DMS79 (cell line): ENCODE measurements around the gene DNTT.

Experiments
- DNase-seq: peaks from one replicate; lab custom pipeline; 2025; lab: John Stamatoyannopoulos, UW

The DNTT gene

GRCh38 chr10:96309628-96310320 lies 5.5 kb downstream of the DNTT start:
- DNase-seq = no peak

- DNase-seq = no peak
These were observed 6.1 kb downstream of the DNTT start for GRCh38 chr10:96310321-96310669.

DNA sequence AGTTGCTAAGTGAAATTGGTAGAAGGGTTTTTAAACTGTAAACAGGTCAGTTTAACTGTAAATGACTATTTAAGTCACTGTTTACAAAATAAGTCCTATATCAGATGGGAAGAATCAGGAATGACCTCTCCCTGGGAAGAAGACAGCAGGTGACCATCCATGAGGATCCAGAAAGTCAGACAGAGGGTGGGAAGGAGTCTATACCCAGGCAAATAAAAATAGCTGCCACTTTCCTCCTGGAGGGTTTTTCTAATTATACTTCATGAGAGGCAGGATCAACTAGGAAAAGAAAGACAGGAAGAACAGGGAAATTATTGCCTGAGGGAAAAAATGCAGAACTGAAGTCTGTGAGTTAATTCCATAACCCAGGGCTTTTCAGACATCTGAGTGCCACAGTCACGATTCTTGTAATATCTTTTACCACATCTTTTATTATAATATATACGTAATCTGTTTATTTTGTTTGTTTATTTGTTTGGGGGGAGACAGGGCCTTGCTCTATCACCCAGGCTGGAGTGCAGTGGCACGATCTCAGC lies 7.0 kb downstream of the DNTT start:
- no peak for DNase-seq

- DNase-seq = no peak
These were observed 9.1 kb downstream of the DNTT start for GRCh38 chr10:96313344-96313743.

DNA sequence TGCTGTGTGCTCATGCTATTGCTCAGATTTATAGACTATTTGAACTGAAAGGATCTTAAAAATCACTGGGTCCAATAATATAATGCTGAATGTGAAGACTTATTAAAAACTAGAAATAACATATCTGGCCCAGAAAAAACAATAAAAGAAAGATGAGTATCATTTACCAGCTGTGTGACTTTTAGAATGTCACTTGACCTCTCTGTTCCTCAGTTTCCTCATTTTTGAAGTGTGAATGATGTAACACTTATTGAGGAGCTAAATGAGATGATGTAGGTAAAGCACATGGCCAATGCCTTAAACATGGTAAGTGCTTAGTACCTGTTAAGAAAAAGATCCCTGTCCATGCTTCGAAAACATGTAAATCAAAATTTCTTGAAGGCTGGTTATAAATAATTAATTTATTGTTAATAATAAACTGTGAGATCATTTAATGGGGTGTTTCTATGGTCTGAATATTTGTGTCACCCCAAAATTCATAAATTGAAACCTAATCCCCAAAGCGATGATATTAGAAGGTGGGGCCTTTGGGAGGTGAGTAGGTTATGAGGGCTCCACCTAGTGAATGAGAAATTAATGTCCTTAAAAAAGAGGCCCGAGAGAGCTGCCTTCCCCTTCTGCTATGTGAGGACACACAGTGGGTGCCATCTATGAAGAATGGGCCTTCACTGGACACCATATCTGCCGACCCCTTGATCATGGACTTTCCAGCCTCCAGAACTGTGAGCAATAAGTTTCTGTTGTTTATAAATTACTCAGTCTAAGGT lies 13.0 kb downstream of the DNTT start:
- DNase-seq = no peak

DNA sequence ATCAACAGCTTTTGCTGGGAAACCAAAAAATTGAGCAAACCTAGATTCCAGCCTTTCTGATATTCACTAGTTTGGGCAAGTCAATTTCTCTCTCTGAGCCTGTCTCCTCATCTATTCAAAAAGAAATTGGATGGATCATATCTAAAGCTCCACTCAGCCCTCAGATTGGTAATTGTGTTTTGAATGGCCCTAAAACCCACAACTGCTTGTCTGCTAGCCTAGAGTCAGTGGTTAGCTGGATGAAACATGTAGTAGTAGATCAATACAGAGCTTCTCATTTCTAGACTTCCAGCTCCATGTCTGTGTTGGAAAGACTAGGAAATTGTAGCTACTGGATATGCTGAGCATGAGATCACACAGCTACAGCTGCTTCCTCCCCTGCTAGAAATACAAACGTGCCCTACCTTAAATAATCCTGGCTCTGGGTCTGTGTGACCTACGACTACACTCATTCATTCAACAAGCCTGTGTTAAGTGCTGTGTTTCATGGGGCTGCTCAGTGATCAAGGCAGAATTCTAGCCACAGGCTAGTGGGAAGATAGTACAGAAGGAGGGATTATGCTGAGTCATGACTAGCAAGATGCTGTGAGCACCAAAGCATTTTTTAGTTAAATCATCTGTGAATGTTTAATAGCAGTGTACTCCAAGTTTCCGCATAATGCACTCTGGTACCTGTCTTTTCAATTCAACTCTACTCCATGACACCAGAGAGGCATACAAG lies 15.7 kb downstream of the DNTT start:
- no peak for DNase-seq

- no peak for DNase-seq
These were observed 17.6 kb downstream of the DNTT start for GRCh38 chr10:96321822-96322221.

DNA sequence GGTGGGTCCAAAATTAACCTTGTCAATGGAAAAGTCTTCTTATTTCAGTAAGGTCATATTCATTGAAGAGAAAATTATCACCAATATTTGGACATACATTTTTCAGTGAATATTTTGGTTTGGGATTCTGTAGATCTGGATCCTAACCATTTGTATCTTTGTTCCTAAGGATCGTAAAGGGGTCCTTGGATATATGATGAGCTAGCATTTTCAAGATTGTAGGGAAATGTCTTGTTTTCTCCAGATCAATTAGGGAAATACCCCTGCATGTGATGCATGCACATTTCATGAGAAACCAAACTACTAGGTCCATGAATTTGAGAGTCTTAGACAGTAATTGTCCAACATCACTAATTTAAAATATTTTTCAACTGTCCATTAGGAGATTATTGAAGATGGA lies 18.0 kb downstream of the DNTT start:
- no peak for DNase-seq

GRCh38 chr10:96324447-96324846 lies 20.2 kb downstream of the DNTT start:
- DNase-seq = no peak

GRCh38 chr10:96325719-96326373 lies 21.6 kb downstream of the DNTT start:
- no peak for DNase-seq

GRCh38 chr10:96327462-96327861 lies 23.2 kb downstream of the DNTT start:
- no peak for DNase-seq

- DNase-seq = no peak
These were observed 28.9 kb downstream of the DNTT start for GRCh38 chr10:96333101-96333500.

DNA sequence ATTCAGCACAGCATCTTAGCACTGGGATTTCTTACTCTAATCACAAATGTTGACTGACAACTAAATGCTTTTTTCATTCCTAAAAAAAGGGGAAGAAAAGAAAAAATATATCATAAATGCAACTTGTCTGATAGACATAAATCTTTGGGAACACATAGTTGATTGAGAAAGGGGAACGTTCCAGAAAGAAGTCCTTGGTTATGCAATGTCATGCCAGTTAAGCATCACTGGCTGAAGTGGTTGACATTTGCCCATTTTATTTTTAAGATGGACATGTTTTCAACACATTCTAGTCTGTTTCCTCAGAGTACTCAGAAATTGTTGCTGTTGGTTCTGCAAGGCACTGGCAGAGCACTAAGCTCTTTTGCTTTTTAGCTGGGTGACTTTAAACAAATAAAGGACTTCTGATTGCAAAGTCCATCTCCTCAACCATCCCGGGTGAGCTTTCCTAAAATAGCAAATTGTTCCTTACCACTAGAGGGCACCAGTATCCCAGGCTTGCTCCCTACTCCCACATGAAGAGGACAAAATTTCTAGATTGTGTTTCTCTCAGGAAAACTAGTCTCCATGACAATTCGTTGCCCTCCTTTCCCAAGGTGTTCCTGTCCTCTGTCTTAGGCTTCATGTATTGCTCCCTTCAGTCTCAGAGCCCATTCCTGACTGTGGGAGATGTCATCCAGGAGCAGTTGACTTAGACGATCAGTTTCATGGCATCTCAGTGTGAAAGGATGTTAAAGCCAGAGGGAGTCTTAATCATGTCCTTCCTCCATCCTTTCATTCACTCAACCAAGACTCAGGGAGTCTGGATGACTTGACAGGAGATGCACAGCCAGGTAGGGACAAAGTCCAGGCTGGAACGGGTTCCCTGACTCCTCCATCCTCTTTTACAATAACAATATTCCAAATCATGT lies 30.6 kb downstream of the DNTT start:
- no peak for DNase-seq

GRCh38 chr10:96337106-96337505 lies 32.9 kb downstream of the DNTT start:
- no peak for DNase-seq

DNA sequence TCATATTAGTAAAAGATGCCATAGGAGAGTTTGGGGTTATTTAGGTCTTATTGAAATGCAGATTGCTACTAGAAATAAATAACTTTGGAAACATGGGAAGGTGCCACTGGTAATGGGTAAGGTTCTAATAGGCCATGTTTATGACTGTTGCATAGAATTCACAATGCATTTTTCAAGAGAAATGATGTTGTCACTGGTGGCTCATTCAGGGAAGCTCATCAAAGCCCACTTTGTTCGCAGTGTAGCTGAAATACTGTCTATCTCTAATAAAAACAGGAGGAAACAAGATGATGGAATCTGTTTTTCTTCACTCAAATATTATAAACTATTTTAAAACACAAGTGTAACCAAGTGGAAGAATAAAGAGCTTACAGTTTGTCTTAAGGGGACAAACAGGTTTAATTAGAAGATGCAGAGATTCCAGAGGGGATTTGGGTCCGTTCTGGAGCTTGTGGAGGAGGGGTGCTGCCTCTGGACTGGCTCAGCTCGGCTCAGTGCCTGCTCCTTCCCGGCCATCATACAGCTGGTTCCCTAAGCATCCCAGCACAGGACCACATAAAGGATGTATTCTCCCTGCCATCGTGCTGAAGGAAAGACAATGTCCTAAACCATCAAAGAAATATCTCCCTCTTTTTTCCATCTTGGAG lies 34.2 kb downstream of the DNTT start:
- no peak for DNase-seq

DNA sequence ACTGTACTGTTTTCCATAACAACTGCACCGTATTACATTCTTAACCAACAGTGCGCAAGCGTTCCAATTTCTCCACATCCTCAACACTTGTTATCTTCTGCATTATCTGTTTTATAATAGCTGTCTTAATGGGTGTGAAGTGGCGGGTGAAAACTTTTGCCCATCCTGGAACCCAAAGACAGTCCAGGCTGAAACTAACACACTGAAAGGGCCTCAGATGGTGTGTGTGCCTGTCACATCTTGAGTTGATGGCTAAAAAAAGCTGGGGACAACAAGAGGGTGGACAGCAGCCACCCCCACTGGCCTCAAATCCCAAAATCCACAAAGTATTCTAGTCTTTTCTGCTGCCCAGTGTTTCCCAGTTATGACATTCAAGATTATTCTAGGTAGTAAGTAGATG lies 35.1 kb downstream of the DNTT start:
- no peak for DNase-seq

GRCh38 chr10:96339956-96340904 lies 36.0 kb downstream of the DNTT start:
- no peak for DNase-seq

DNA sequence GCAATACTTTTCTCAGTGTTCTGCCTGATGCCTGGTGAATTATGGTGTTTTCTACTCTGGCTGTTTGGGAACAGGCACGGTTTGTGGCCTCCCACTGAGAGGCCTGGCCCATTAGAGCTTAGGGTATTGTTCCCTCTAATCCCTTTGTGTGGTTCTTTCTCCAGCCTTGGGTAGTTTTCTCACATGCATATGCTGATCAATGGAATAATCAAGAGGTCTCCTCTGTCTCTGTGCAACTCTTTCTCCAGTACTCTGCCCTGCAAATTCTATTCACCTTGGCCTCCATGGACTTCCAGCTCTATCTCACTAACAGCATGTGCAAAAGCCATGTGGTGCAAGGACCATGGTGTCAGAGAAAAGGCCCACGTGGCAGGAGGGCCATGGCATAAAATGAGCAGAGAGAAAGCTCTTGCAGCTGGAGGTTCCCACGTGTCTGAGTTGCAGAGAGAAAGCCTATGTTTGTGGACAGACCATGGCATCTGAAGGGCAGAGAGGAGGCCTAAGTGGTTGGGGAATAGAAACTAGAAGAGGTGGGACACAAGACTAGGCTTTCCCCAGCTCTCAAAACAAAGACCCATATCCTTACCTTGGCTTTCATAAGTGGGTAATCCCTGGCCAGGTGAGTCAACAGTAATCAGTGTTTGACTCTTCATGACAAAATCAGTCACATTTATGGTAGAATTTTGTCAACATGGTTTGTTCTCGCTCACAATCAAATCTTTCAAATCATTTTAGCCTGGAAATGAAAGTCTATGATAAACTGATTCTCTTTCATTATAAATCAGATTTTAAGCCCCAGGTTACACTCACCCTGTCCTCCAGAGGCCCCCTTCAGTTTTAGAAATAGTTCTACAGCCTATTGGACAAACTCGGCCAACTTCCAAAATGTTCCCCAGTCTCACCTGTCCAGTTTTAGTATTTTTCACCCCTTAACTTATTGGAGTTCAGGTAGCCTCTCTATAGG lies 37.3 kb downstream of the DNTT start:
- no peak for DNase-seq
